ENCODE data around the gene EGR2.
A peak's percentile ranks its signal among the peaks of the same experiment; 100 is the strongest.

The EGR2 gene

GRCh38 chr10:62813981-62814380 lies 2.2 kb downstream of the EGR2 start:
- no peak for TF ChIP-seq SUZ12 (IDR thresholded peaks at IDR 0.05; ENCODE audit: extremely low read depth, insufficient read depth, insufficient read length)
- TF ChIP-seq YY1 (IDR thresholded peaks at IDR 0.05; ENCODE audit: insufficient read depth, insufficient read length): no peak
- TF ChIP-seq ZNF274 (IDR thresholded peaks at IDR 0.05; ENCODE audit: low read depth, low read length): no peak
- DNase-seq (ENCODE audit: low read depth, low spot score): no peak
- Histone ChIP-seq H3K27me3 (ENCODE audit: insufficient read depth, insufficient read length) (peaks cover 57% of the 10 kb centered on the region), H3K9me3 (ENCODE audit: insufficient read depth, low read length) (no peaks in the 10 kb centered on the region), H3K4me1 (ENCODE audit: insufficient read depth, insufficient read length) (no peaks in the 10 kb centered on the region), H3K9ac (ENCODE audit: insufficient read length, low read depth) (no peak overlapping the region), H3K36me3 (ENCODE audit: insufficient read depth, insufficient read length, low read length) (peaks cover 1% of the 10 kb centered on the region), H3K4me3 (ENCODE audit: insufficient read length, low read depth) (no peak overlapping the region)

GRCh38 chr10:62813453-62813852 lies 2.7 kb downstream of the EGR2 start:
- no peaks in the 10 kb centered on the region for H3K4me1 ChIP-seq (ENCODE audit: insufficient read depth, insufficient read length)
- no peak overlapping the region for H3K4me3 ChIP-seq (ENCODE audit: insufficient read length, low read depth)
- H3K9ac ChIP-seq (ENCODE audit: insufficient read length, low read depth): no peak overlapping the region
- no peak for DNase-seq (ENCODE audit: low read depth, low spot score)
- peaks cover 53% of the 10 kb centered on the region for H3K27me3 ChIP-seq (ENCODE audit: insufficient read depth, insufficient read length)
- no peaks in the 10 kb centered on the region for H3K9me3 ChIP-seq (ENCODE audit: insufficient read depth, low read length)
- peaks cover 6% of the 10 kb centered on the region for H3K36me3 ChIP-seq (ENCODE audit: insufficient read depth, insufficient read length, low read length)
- TF ChIP-seq ZNF274 (IDR thresholded peaks at IDR 0.05; ENCODE audit: low read depth, low read length) (no peak), SUZ12 (IDR thresholded peaks at IDR 0.05; ENCODE audit: extremely low read depth, insufficient read depth, insufficient read length) (no peak), YY1 (IDR thresholded peaks at IDR 0.05; ENCODE audit: insufficient read depth, insufficient read length) (no peak)

- Histone ChIP-seq H3K27me3 (ENCODE audit: insufficient read depth, insufficient read length) (peaks cover 49% of the 10 kb centered on the region), H3K9ac (ENCODE audit: insufficient read length, low read depth) (no peak overlapping the region), H3K4me3 (ENCODE audit: insufficient read length, low read depth) (no peak overlapping the region), H3K9me3 (ENCODE audit: insufficient read depth, low read length) (no peaks in the 10 kb centered on the region), H3K4me1 (ENCODE audit: insufficient read depth, insufficient read length) (no peaks in the 10 kb centered on the region), H3K36me3 (ENCODE audit: insufficient read depth, insufficient read length, low read length) (peaks cover 8% of the 10 kb centered on the region)
- TF ChIP-seq YY1 (IDR thresholded peaks at IDR 0.05; ENCODE audit: insufficient read depth, insufficient read length): no peak
- DNase-seq (ENCODE audit: low read depth, low spot score): no peak
These were observed 3.3 kb downstream of the EGR2 start for GRCh38 chr10:62812672-62813439.

- TF ChIP-seq YY1 (IDR thresholded peaks at IDR 0.05; ENCODE audit: insufficient read depth, insufficient read length) (no peak), SUZ12 (IDR thresholded peaks at IDR 0.05; ENCODE audit: extremely low read depth, insufficient read depth, insufficient read length) (no peak), ZNF274 (IDR thresholded peaks at IDR 0.05; ENCODE audit: low read depth, low read length) (no peak)
- Histone ChIP-seq H3K27me3 (ENCODE audit: insufficient read depth, insufficient read length) (peaks cover 39% of the 10 kb centered on the region), H3K36me3 (ENCODE audit: insufficient read depth, insufficient read length, low read length) (peaks cover 15% of the 10 kb centered on the region), H3K4me1 (ENCODE audit: insufficient read depth, insufficient read length) (no peaks in the 10 kb centered on the region), H3K9ac (ENCODE audit: insufficient read length, low read depth) (no peak overlapping the region), H3K9me3 (ENCODE audit: insufficient read depth, low read length) (no peaks in the 10 kb centered on the region), H3K4me3 (ENCODE audit: insufficient read length, low read depth) (no peak overlapping the region)
- DNase-seq (ENCODE audit: low read depth, low spot score): no peak
These were observed 4.8 kb downstream of the EGR2 start for GRCh38 chr10:62811159-62811875.

GRCh38 chr10:62810156-62810902 lies 5.8 kb downstream of the EGR2 start:
- no peak overlapping the region for H3K9ac ChIP-seq (ENCODE audit: insufficient read length, low read depth)
- H3K36me3 ChIP-seq (ENCODE audit: insufficient read depth, insufficient read length, low read length): peaks cover 20% of the 10 kb centered on the region
- H3K4me1 ChIP-seq (ENCODE audit: insufficient read depth, insufficient read length): no peaks in the 10 kb centered on the region
- no peak for DNase-seq (ENCODE audit: low read depth, low spot score)
- H3K9me3 ChIP-seq (ENCODE audit: insufficient read depth, low read length): no peaks in the 10 kb centered on the region
- H3K27me3 ChIP-seq (ENCODE audit: insufficient read depth, insufficient read length): peaks cover 30% of the 10 kb centered on the region
- TF ChIP-seq YY1 (IDR thresholded peaks at IDR 0.05; ENCODE audit: insufficient read depth, insufficient read length) (no peak), SUZ12 (IDR thresholded peaks at IDR 0.05; ENCODE audit: extremely low read depth, insufficient read depth, insufficient read length) (no peak), ZNF274 (IDR thresholded peaks at IDR 0.05; ENCODE audit: low read depth, low read length) (no peak)
- H3K4me3 ChIP-seq (ENCODE audit: insufficient read length, low read depth): no peak overlapping the region

- H3K9me3 ChIP-seq (ENCODE audit: insufficient read depth, low read length): no peaks in the 10 kb centered on the region
- H3K4me1 ChIP-seq (ENCODE audit: insufficient read depth, insufficient read length): no peaks in the 10 kb centered on the region
- no peaks in the 10 kb centered on the region for H3K27me3 ChIP-seq (ENCODE audit: insufficient read depth, insufficient read length)
- peak overlapping the region; percentile 56 for H3K9ac ChIP-seq (ENCODE audit: insufficient read length, low read depth)
- DNase-seq (ENCODE audit: low read depth, low spot score): no peak
- no peak for TF ChIP-seq SUZ12 (IDR thresholded peaks at IDR 0.05; ENCODE audit: extremely low read depth, insufficient read depth, insufficient read length)
- no peak for TF ChIP-seq ZNF274 (IDR thresholded peaks at IDR 0.05; ENCODE audit: low read depth, low read length)
- TF ChIP-seq YY1 (IDR thresholded peaks at IDR 0.05; ENCODE audit: insufficient read depth, insufficient read length): no peak
- H3K36me3 ChIP-seq (ENCODE audit: insufficient read depth, insufficient read length, low read length): peaks cover 21% of the 10 kb centered on the region
- H3K4me3 ChIP-seq (ENCODE audit: insufficient read length, low read depth): peak overlapping the region; percentile 85
These were observed 9.9 kb downstream of the EGR2 start for GRCh38 chr10:62806251-62806650.

Measured in NT2/D1 (cell line).